Endodermal cell (in vitro differentiated cells): ENCODE data around the gene PDGFRB. TPM values are rescaled to one million over a fixed set of nuclear protein-coding genes. Genes with fewer than 3 reads are reported as not detected.

Experiments
- DNase-seq: peaks from one replicate; pipeline ENCODE4 v3.0.0-alpha.2; 2017
- H3K27ac ChIP-seq: 2 replicates; pipeline ENCODE4 v1.5.1; 2013; ENCODE audit warnings: mild to moderate bottlenecking, low read depth, low read length, moderate library complexity
- H3K27me3 ChIP-seq: 2 replicates; pipeline ENCODE4 v1.6.1; 2013; ENCODE audit warnings: mild to moderate bottlenecking, low read length, moderate library complexity; ENCODE audit not compliant: insufficient read depth, control insufficient read depth, poor library complexity, severe bottlenecking
- H3K36me3 ChIP-seq: 2 replicates; pipeline ENCODE4 v1.7.0; 2013; ENCODE audit warnings: mild to moderate bottlenecking, low read length, moderate library complexity; ENCODE audit not compliant: control insufficient read depth, insufficient read depth
- H3K4me1 ChIP-seq: one replicate; pipeline ENCODE4 v1.7.0; 2013; ENCODE audit warnings: low read length; ENCODE audit not compliant: control insufficient read depth, insufficient read depth
- H3K4me3 ChIP-seq: 2 replicates; pipeline ENCODE4 v1.5.1; 2013; ENCODE audit warnings: mild to moderate bottlenecking, low read length, moderate library complexity
- H3K9ac ChIP-seq: 2 replicates; pipeline ENCODE4 v1.6.1; 2013; ENCODE audit warnings: mild to moderate bottlenecking, low read length, moderate library complexity; ENCODE audit not compliant: poor library complexity, severe bottlenecking; ENCODE audit errors: extremely low read depth
- H3K9me3 ChIP-seq: 2 replicates; pipeline ENCODE4 v1.6.1; 2013; ENCODE audit warnings: mild to moderate bottlenecking, low read length, moderate library complexity; ENCODE audit not compliant: control insufficient read depth
- H3K27ac Mint-ChIP-seq: 2 replicates; pipeline ENCODE4 v1.8.0; 2020; ENCODE audit warnings: mixed read lengths
- H3K27me3 Mint-ChIP-seq: 2 replicates; pipeline ENCODE4 v1.8.0; 2021; ENCODE audit warnings: mild to moderate bottlenecking, mixed read lengths; ENCODE audit not compliant: insufficient read depth
- H3K36me3 Mint-ChIP-seq: 2 replicates; pipeline ENCODE4 v1.8.0; 2020; ENCODE audit warnings: low read depth, mixed read lengths
- H3K4me1 Mint-ChIP-seq: 2 replicates; pipeline ENCODE4 v1.8.0; 2020; ENCODE audit warnings: mixed read lengths
- H3K4me3 Mint-ChIP-seq: 2 replicates; pipeline ENCODE4 v1.8.0; 2020; ENCODE audit warnings: mild to moderate bottlenecking, moderate library complexity, mixed read lengths
- H3K9me3 Mint-ChIP-seq: 2 replicates; pipeline ENCODE4 v1.8.0; 2020; ENCODE audit warnings: mild to moderate bottlenecking, mixed read lengths
- CTCF ChIP-seq: fragments of 200-600 bp; sonication (generic); conservative IDR thresholded peaks from 2 replicates; pipeline ENCODE4 v1.5.0; 2021; ENCODE audit warnings: antibody characterized with exemption, mild to moderate bottlenecking
- WGBS, 2 experiments: methylation state at CpG; one replicate each; pipeline versions ENCODE4 v1.1.5 to v1.1.7; 2013; ENCODE audit warnings: missing lambda C conversion rate in 2 of 2, mixed read lengths in 1 of 2; ENCODE audit not compliant: insufficient coverage in 1 of 2, insufficient read length in 1 of 2; 5-methylcytosine and 5-hydroxymethylcytosine counted together
- total RNA-seq, 2 donors: library from RNA; stranded (reverse); fragmentation: NEBNext Ultra II Directional in 1 of 2; extraction: Animal tissue kit (Norgen Biotek cat#: 25700) in 1 of 2; gene quantifications; 2 replicates in 1 of 2; 3 replicates in 1 of 2; pipeline ENCODE4 v1.2.1, GENCODE V29; 2021

The PDGFRB gene
- total RNA-seq, 2 donors from 2014 or later = 4.1 to 6.5 TPM

- Histone ChIP-seq H3K4me1 (peaks cover 36% of the 10 kb centered on the region), H3K9me3 (no peaks in the 10 kb centered on the region), H3K4me3 (no peak overlapping the region), H3K36me3 (no peaks in the 10 kb centered on the region), H3K9ac (no peak overlapping the region), H3K27me3 (peaks cover 6% of the 10 kb centered on the region), H3K27ac (peak overlapping the region; percentile 30)
- Mint-ChIP-seq H3K9me3 (no peaks in the 10 kb centered on the region), H3K4me1 (peaks cover 66% of the 10 kb centered on the region), H3K36me3 (no peaks in the 10 kb centered on the region), H3K4me3 (no peak overlapping the region), H3K27ac (peak overlapping the region; percentile 71), H3K27me3 (peaks cover 22% of the 10 kb centered on the region)
- no peak for DNase-seq
- WGBS, 2 experiments = 73 to 79% methylated on average over 6 of the region's 6 CpGs
- TF ChIP-seq CTCF = no peak
Measured at GRCh38 chr5:150139334-150139733, 16.3 kb downstream of the PDGFRB start.

GRCh38 chr5:150138551-150139265 lies 16.9 kb downstream of the PDGFRB start:
- DNase-seq = peak; percentile 87
- TF ChIP-seq CTCF = no peak
- Mint-ChIP-seq H3K4me3 (peak overlapping the region; percentile 5), H3K27ac (peak overlapping the region; percentile 71), H3K36me3 (no peaks in the 10 kb centered on the region), H3K27me3 (peaks cover 28% of the 10 kb centered on the region), H3K9me3 (no peaks in the 10 kb centered on the region), H3K4me1 (peaks cover 60% of the 10 kb centered on the region)
- Histone ChIP-seq H3K27ac (peak overlapping the region; percentile 30), H3K27me3 (peaks cover 12% of the 10 kb centered on the region), H3K36me3 (no peaks in the 10 kb centered on the region), H3K9me3 (no peaks in the 10 kb centered on the region), H3K4me1 (peaks cover 32% of the 10 kb centered on the region), H3K4me3 (no peak overlapping the region), H3K9ac (no peak overlapping the region)
- WGBS, 2 experiments = 39 to 42% methylated on average over 3 to 10 of the region's 10 CpGs

- 83 to 100% methylated on average over 1 to 5 of the region's 5 CpGs for WGBS, 2 experiments
- Mint-ChIP-seq H3K4me3 (peak overlapping the region; percentile 32), H3K27ac (peak overlapping the region; percentile 86), H3K27me3 (peaks cover 35% of the 10 kb centered on the region), H3K36me3 (no peaks in the 10 kb centered on the region), H3K4me1 (peaks cover 56% of the 10 kb centered on the region), H3K9me3 (no peaks in the 10 kb centered on the region)
- H3K36me3 ChIP-seq = no peaks in the 10 kb centered on the region
- H3K27ac ChIP-seq = no peak overlapping the region
- H3K9me3 ChIP-seq = no peaks in the 10 kb centered on the region
- peaks cover 19% of the 10 kb centered on the region for H3K27me3 ChIP-seq
- H3K4me3 ChIP-seq = no peak overlapping the region
- H3K4me1 ChIP-seq = peaks cover 32% of the 10 kb centered on the region
- no peak for DNase-seq
- no peak overlapping the region for H3K9ac ChIP-seq
- no peak for TF ChIP-seq CTCF
Measured at GRCh38 chr5:150137997-150138396, 17.6 kb downstream of the PDGFRB start.
